Effector memory CD8-positive, alpha-beta T cell (primary cell): ENCODE results near the gene SDK1.

Source experiments
- ATAC-seq: fragments of 150-1000 bp; cut with Tn5 transposase; replicated peaks from 2 replicates; pipeline ENCODE4 v1.10.0; 2021; ENCODE audit warnings: mild to moderate bottlenecking, moderate library complexity
- DNase-seq, 3 experiments: peaks; one replicate each; pipeline ENCODE4 v3.0.0; 2021
- H3K27ac Mint-ChIP-seq, 2 donors: one replicate each; pipeline ENCODE4 v1.8.0; 2022; ENCODE audit warnings: mild to moderate bottlenecking in 2 of 2, mixed read lengths in 2 of 2, moderate library complexity in 2 of 2
- H3K27me3 Mint-ChIP-seq, 2 donors: one replicate each; pipeline ENCODE4 v1.8.0; 2022; ENCODE audit warnings: mixed read lengths in 2 of 2
- H3K36me3 Mint-ChIP-seq: one replicate; pipeline ENCODE4 v1.8.0; 2022; ENCODE audit warnings: mild to moderate bottlenecking, moderate library complexity, mixed read lengths; ENCODE audit not compliant: insufficient read depth
- H3K4me1 Mint-ChIP-seq, 2 donors: one replicate each; pipeline ENCODE4 v1.8.0; 2022; ENCODE audit warnings: low read depth in 2 of 2, mixed read lengths in 2 of 2
- H3K4me3 Mint-ChIP-seq, 2 donors: one replicate each; pipeline ENCODE4 v1.8.0; 2022; ENCODE audit warnings: mild to moderate bottlenecking in 2 of 2, mixed read lengths in 2 of 2, moderate library complexity in 2 of 2
- H3K9me3 Mint-ChIP-seq, 2 donors: one replicate each; pipeline ENCODE4 v1.8.0; 2022; ENCODE audit warnings: mixed read lengths in 2 of 2

SDK1 gene

DNA sequence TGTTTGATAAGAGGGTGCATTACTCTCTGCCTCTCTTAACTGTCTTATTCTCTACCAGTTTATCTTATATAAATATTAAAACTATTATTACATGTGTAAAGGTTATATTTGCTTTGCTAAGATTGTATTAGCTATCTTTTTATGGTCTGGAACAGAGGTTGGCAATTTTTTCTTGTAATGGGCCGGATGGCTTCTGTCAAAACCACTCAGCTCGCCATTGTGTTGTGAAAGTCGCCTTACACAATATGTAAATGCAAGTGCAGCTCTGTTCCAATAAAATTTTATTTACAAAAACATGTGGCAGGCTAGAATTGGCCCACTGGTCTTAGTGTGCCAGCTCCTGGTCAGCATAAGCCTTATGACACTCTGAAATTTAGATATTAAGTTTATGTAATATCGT, 185.8 kb downstream of the SDK1 start:
- Mint-ChIP-seq H3K27ac (no peak overlapping the region), H3K9me3 (no peaks in the 10 kb centered on the region), H3K27me3 (peaks cover 30 to 45% of the 10 kb centered on the region in 2 donors), H3K4me1 (peaks cover 0 to under 1% of the 10 kb centered on the region in 2 donors), H3K4me3 (no peak overlapping the region), H3K36me3 (no peaks in the 10 kb centered on the region)
- DNase-seq (no peak), ATAC-seq (no peak)

DNA sequence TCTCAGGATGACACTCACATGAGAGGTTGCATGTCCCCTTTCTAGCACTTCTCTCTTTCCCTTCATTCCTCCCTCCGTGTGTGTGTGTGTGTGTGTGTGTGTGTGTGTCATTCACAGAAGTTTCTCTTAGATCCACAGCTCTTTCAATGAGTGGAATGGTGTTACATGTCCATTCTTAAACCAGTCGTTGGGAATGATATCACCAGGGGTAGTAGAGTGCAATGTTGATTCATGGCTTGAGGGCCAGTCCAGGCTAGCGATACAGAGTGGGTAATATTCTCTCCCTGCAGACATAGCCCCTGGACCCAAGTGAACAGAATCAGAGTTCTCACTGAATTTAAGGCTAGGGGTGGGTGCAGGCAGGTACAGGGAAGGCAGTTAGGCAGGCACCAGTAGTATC, 187.8 kb downstream of the SDK1 start:
- Mint-ChIP-seq H3K27ac (no peak overlapping the region), H3K27me3 (peaks cover 38 to 52% of the 10 kb centered on the region in 2 donors), H3K4me1 (peaks cover 0 to 4% of the 10 kb centered on the region in 2 donors), H3K9me3 (no peaks in the 10 kb centered on the region), H3K4me3 (no peak overlapping the region), H3K36me3 (no peaks in the 10 kb centered on the region)
- DNase-seq (no peak), ATAC-seq (no peak)

DNA sequence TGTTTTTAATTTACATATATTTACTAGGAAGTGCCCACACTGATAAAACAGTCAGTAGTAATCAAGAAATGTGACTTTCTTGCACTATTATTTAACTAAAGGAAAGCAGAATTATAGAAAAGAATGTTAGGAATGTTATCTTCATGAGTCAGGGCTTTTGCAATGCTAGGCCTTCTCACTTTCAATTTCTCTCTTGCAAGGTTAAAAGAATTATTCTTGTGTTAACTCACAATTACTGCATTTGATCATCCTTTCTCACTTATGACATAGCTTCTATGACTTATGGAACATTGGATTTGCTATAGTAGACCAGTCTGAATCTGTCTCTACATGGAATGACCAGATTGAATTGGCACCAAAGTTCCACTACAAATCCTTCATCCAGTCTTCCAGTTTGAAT, 192.4 kb downstream of the SDK1 start:
- Mint-ChIP-seq H3K4me3 (no peak overlapping the region), H3K27me3 (peaks cover 32 to 34% of the 10 kb centered on the region in 2 donors), H3K9me3 (no peaks in the 10 kb centered on the region), H3K4me1 (peaks cover 0 to 4% of the 10 kb centered on the region in 2 donors), H3K36me3 (no peaks in the 10 kb centered on the region), H3K27ac (no peak overlapping the region)
- DNase-seq = no peak
- ATAC-seq = no peak

DNA sequence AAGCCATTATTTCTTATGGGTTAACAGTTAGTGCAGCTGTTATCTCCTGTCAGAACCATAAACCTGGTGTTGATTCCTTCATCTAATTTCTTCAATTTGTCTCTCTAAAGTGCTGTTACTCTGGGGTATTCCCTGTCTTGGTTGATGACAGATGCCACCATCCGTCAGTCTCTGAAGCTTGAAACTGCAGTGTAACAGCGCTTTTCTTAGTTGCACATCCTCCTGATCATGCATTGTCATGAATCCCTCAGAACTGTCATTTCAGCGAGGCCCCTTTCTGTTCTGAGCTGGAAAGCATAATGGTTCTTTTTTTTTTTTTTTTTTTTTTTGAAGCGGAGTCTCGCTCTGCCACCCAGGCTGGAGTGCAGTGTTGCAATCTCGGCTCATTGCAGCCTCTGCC, 193.9 kb downstream of the SDK1 start:
- Mint-ChIP-seq H3K36me3 (no peaks in the 10 kb centered on the region), H3K4me3 (no peak overlapping the region), H3K27me3 (peaks cover 34 to 42% of the 10 kb centered on the region in 2 donors), H3K4me1 (peaks cover 0 to 4% of the 10 kb centered on the region in 2 donors), H3K9me3 (peaks cover 5 to 7% of the 10 kb centered on the region in 2 donors), H3K27ac (no peak overlapping the region)
- DNase-seq (no peak), ATAC-seq (no peak)

DNA sequence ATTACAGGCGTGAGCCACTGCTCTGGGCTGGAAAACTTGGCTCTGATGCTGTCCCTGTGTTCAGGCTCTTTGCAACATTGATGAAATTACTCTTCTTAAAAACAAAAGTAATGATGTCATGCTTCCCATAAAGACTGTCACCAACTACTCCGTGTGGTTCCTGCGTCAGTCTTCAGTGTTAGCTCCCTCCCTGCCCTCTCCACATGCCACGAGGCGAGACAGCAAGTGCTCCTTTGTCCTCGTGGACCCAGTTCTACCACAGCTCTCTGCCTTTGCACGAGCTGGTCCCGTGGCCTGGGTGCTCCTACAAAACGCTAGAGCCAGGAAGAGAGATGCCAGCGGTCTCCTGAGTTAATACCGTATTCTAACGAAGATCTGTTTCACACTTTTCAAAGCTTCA, 194.5 kb downstream of the SDK1 start:
- Mint-ChIP-seq H3K27ac (no peak overlapping the region), H3K36me3 (no peaks in the 10 kb centered on the region)
- no peak for DNase-seq

DNA sequence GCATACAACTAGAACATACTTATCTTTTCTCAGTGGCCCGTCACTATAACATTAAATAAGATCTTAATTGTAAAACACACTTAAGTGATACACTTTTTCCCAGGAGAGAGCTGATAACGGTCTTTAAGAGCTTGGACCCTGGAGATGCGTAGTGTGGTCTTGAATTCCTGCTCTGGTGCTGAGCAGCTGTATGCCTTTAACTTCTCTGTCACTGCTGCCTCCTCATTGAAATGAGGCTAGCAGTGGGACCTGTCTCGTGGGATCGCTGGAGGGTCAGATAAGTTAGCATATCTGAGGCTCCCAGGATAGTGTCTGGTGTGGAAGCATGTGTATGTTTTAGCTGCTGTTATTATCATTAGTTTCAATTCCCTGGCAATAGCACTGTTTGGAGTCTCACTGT, 194.9 kb downstream of the SDK1 start:
- Mint-ChIP-seq H3K27ac (no peak overlapping the region), H3K4me1 (peaks cover 0 to 4% of the 10 kb centered on the region in 2 donors), H3K4me3 (no peak overlapping the region), H3K9me3 (peaks cover 7 to 13% of the 10 kb centered on the region in 2 donors), H3K27me3 (peaks cover 28 to 41% of the 10 kb centered on the region in 2 donors), H3K36me3 (no peaks in the 10 kb centered on the region)
- DNase-seq (no peak), ATAC-seq (no peak)

More for the DNA sequence above, 194.5 kb downstream of the SDK1 start:
- H3K27me3 Mint-ChIP-seq = peaks cover 33 to 45% of the 10 kb centered on the region in 2 donors
- H3K4me3 Mint-ChIP-seq = no peak overlapping the region
- H3K4me1 Mint-ChIP-seq = peaks cover 0 to 4% of the 10 kb centered on the region in 2 donors
- H3K9me3 Mint-ChIP-seq = peaks cover 7 to 13% of the 10 kb centered on the region in 2 donors
- no peak for ATAC-seq

DNA sequence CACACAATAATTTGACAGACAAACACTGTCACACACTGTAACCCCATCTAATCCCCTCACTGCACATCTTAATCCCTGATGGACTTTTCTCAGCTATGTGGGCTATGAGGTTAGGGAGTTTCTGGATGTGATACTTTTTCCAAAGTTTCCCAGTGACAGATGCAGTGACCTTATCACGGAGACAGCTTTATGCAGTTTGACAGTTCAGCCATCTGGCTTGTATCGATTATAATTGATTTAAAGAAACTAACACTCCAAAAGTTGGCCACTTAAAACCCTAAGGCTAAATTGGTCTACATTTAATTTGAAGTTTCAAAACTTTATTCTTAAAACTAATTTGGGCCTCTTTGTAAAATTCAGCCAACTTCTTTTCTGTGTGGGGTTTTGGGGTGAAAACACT, 196.7 kb downstream of the SDK1 start:
- Mint-ChIP-seq H3K27ac (no peak overlapping the region), H3K9me3 (peaks cover 7 to 13% of the 10 kb centered on the region in 2 donors), H3K36me3 (no peaks in the 10 kb centered on the region), H3K4me1 (no peaks in the 10 kb centered on the region), H3K27me3 (peaks cover 18 to 26% of the 10 kb centered on the region in 2 donors), H3K4me3 (no peak overlapping the region)
- ATAC-seq (no peak), DNase-seq (no peak)

DNA sequence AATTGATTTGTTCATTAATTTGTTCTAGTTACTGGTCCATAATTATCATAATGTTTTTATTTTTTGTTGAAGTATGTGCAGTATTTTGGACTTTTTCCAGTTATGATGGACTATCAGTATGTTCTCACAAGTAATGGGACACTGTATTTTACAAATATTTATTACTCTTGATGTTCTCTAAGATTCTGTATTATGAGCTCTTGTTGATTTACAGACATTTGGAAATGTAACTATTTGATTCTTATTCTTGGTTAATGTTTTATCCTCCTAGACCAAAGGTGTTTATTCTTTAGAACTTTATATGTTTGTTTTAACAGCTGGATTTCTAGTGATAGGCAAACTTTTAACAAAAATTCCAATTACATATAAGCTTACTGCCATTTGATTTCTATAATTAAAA, 200.6 kb downstream of the SDK1 start:
- DNase-seq (no peak), ATAC-seq (no peak)
- Mint-ChIP-seq H3K4me1 (no peaks in the 10 kb centered on the region), H3K9me3 (peaks cover 7 to 15% of the 10 kb centered on the region in 2 donors), H3K27ac (no peak overlapping the region), H3K27me3 (peaks cover 9 to 24% of the 10 kb centered on the region in 2 donors), H3K4me3 (no peak overlapping the region), H3K36me3 (no peaks in the 10 kb centered on the region)

DNA sequence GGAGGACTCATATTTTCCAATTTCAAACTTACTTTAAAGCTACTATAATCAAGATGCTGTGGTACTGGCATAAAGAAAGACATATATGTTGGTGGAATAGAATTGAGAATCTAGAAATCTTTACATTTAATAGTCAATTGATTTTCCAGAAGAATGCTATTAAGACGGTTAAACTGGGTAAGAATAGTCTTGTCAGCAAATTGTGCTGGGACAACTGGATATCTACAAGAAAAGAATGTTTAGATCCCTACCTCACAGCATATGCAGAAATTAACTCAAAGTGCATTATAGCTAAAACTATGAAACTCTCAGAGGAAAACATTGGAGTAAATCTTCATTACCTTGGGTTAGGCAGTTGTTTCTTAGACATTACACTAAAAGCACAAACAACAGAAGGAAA, 203.3 kb downstream of the SDK1 start:
- Mint-ChIP-seq H3K27ac (no peak overlapping the region), H3K4me3 (no peak overlapping the region)
- no peak for ATAC-seq

DNA sequence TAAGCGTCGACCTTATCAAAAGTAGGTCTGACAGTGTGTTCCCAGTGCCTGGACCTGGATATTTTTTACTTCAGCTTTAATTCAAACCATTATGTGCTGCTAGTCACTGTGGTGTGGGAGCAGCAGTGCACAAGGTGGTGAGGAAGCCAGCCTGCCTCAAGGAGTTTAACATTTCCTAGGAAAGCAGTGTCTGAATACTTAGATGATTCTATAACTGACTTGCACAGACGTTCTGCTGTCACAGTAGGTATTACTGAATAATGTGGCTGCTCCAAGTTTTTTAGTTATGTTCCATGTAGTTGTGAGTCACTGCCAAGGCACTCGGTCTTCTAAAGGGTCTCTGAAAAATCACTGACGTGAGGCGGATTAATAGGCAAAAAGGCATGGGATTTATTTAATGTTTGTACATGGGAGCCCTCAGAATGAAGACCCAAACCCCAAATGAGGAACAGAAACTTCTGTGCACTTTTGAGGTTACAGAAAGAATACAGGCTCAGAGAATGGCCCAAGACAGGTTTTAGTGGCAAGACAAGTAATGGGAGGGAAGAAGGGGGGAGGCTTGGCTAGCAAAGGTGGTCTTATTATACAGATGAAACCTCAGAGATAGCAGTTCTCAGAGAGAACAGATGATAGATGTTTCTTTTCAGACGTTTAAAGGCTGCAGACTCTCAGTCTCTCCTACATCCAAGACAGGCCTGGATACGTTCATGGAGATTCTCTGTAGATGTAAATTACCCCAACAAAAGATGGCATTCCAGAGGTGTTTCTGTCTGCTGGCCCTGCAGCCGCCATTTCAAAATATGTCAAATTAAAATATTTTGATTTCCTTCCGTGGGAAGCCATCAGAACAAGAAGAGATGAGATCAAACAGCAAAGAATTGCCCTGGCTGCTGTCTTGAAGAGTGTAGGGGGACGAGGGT, 209.3 kb downstream of the SDK1 start:
- H3K9me3 Mint-ChIP-seq = peaks cover 0 to 9% of the 10 kb centered on the region in 2 donors
- no peak for DNase-seq

More for the DNA sequence above, 203.3 kb downstream of the SDK1 start:
- Mint-ChIP-seq H3K4me1 (no peaks in the 10 kb centered on the region), H3K9me3 (peaks cover 7 to 20% of the 10 kb centered on the region in 2 donors), H3K27me3 (peaks cover 23 to 32% of the 10 kb centered on the region in 2 donors), H3K36me3 (no peaks in the 10 kb centered on the region)
- DNase-seq = no peak

DNA sequence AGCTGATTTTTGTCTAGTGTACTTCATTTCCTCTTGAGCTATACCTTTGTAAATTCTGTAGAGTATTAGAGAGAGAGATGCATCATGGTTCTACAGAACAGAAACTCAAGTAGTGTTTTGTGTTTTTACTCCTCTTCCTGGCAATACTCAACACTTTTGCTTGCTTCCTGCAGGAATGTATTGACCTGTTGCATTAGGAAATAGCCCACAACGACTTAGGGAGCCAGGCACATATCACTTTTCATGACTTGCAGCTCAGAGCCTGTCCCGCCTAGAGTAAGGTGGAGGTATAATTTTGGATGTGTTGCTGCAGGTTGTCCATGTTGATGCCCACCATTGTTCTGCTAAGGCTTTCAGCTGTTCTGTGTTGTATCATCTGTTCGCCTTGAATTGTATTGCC, 216.3 kb downstream of the SDK1 start:
- H3K4me3 Mint-ChIP-seq = no peak overlapping the region
- H3K27ac Mint-ChIP-seq = no peak overlapping the region
- no peaks in the 10 kb centered on the region for H3K4me1 Mint-ChIP-seq
- H3K27me3 Mint-ChIP-seq = peaks cover 49 to 65% of the 10 kb centered on the region in 2 donors
- no peaks in the 10 kb centered on the region for H3K36me3 Mint-ChIP-seq
- H3K9me3 Mint-ChIP-seq = no peaks in the 10 kb centered on the region
- DNase-seq (no peak), ATAC-seq (no peak)

More for the DNA sequence above, 209.3 kb downstream of the SDK1 start:
- H3K27ac Mint-ChIP-seq = no peak overlapping the region
- ATAC-seq = no peak
- no peaks in the 10 kb centered on the region for H3K4me1 Mint-ChIP-seq
- H3K36me3 Mint-ChIP-seq = no peaks in the 10 kb centered on the region
- peaks cover 50 to 81% of the 10 kb centered on the region in 2 donors for H3K27me3 Mint-ChIP-seq
- H3K4me3 Mint-ChIP-seq = no peak overlapping the region

DNA sequence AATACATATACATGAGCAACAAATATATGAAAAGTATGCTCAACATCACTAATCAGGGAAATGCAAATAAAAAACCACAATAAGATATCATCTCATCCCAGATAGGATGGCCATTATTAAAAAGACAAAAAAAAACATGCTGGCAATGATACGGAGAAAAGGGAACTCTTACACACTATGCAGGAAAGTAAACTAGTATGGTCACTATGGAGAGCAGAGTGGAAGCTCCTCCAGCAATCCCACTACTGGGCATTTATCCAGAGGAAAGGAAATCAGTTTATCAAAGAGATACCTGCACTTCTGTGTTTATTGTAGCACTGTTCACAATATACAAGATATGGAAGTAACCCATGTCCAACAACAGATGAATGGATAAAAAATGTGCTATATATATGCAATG, 217.5 kb downstream of the SDK1 start:
- DNase-seq (no peak), ATAC-seq (no peak)
- Mint-ChIP-seq H3K27ac (no peak overlapping the region), H3K27me3 (peaks cover 47 to 53% of the 10 kb centered on the region in 2 donors), H3K36me3 (no peaks in the 10 kb centered on the region), H3K4me3 (no peak overlapping the region), H3K9me3 (no peaks in the 10 kb centered on the region), H3K4me1 (no peaks in the 10 kb centered on the region)

DNA sequence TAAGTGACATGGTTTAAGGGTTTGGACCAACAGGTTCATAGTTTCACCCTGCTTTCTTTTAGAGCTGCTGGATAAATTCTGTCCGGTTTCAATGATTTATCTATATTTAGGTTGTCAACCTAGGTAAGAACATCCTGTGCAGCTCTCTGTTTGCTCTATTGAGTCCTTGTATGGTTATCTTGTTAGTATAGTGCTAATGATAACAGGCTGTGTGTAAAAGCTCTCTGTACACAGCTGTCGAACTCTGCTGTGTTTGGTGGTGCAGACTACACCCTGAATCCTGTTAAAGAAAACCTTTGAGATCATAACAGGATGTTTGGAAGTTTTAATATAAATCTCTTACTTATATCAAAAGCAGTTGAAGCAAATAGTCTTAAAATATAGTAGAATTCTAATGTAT, 219.2 kb downstream of the SDK1 start:
- Mint-ChIP-seq H3K27me3 (peaks cover 47% of the 10 kb centered on the region in 2 donors), H3K36me3 (no peaks in the 10 kb centered on the region), H3K27ac (no peak overlapping the region), H3K4me1 (no peaks in the 10 kb centered on the region), H3K9me3 (no peaks in the 10 kb centered on the region), H3K4me3 (no peak overlapping the region)
- ATAC-seq = no peak
- DNase-seq = no peak

DNA sequence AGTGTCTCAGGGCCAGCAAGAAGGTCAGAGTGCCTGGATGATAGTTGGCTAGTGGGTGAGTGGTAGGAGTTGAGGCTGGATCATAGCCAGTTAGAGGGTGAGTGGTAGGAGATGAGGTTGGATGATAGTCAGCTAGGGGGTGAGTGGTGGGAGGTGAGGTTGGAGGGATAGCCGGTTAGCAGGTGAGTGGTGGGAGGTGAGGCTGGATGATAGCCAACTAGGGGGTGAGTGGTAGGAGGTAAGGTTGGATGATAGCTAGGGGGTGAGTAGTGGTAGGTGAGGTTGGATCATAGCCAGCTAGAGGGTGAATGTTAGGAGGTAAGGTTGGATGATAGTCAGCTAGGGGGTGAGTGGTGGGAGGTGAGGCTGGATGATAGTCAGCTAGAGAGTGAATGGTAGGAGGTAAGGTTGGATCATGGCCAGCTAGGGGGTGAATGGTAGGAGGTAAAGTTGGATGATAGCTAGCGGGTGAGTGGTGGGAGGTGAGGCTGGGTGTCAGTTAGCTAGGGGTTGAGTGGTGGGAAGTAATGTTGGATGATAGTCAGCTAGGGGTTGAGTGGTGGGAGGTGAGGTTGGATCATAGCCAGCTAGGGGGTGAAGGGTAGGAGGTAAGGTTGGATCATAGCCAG, 226.6 kb downstream of the SDK1 start:
- no peaks in the 10 kb centered on the region for H3K36me3 Mint-ChIP-seq
- DNase-seq = no peak
- H3K27ac Mint-ChIP-seq = no peak overlapping the region
- no peak overlapping the region for H3K4me3 Mint-ChIP-seq
- no peaks in the 10 kb centered on the region for H3K9me3 Mint-ChIP-seq
- H3K27me3 Mint-ChIP-seq = peaks cover 37 to 38% of the 10 kb centered on the region in 2 donors
- no peak for ATAC-seq
- H3K4me1 Mint-ChIP-seq = no peaks in the 10 kb centered on the region
